Progenitor cell of endocrine pancreas (in vitro differentiated cells): ENCODE results near the gene SEC14L1. TPM values are rescaled to one million over a fixed set of nuclear protein-coding genes. Genes with fewer than 3 reads are reported as not detected.

Experiments used
- DNase-seq: peaks from one replicate; pipeline ENCODE4 v3.0.0; 2021; ENCODE audit warnings: low spot score; ENCODE audit not compliant: unreplicated experiment
- H3K27ac Mint-ChIP-seq: 2 replicates; pipeline ENCODE4 v1.8.0; 2021; ENCODE audit warnings: mild to moderate bottlenecking, moderate library complexity, mixed read lengths
- H3K27me3 Mint-ChIP-seq: 2 replicates; pipeline ENCODE4 v1.8.0; 2021; ENCODE audit warnings: mixed read lengths
- H3K36me3 Mint-ChIP-seq: 2 replicates; pipeline ENCODE4 v1.8.0; 2022; ENCODE audit warnings: mixed read lengths; ENCODE audit not compliant: insufficient read depth
- H3K4me1 Mint-ChIP-seq: 2 replicates; pipeline ENCODE4 v1.8.0; 2021; ENCODE audit warnings: low read depth, mixed read lengths
- H3K4me3 Mint-ChIP-seq: 2 replicates; pipeline ENCODE4 v1.8.0; 2021; ENCODE audit warnings: low read depth, mild to moderate bottlenecking, moderate library complexity, mixed read lengths
- H3K9me3 Mint-ChIP-seq: 2 replicates; pipeline ENCODE4 v1.8.0; 2021; ENCODE audit warnings: low read depth, mixed read lengths
- total RNA-seq: library from RNA; stranded (reverse); gene quantifications from 2 replicates; pipeline ENCODE4 v1.2.1, GENCODE V29; 2021
- TF ChIP-seq, protein P1 (sequence below): fragments of 200-600 bp; sonication (generic); IDR thresholded peaks from one replicate; pipeline ENCODE4 v1.5.0; 2021; ENCODE audit warnings: antibody characterized with exemption, mild to moderate bottlenecking; ENCODE audit not compliant: unreplicated experiment

SEC14L1 gene
- total RNA-seq, 1 donor from 2014 or later, result 90.8 TPM

DNA sequence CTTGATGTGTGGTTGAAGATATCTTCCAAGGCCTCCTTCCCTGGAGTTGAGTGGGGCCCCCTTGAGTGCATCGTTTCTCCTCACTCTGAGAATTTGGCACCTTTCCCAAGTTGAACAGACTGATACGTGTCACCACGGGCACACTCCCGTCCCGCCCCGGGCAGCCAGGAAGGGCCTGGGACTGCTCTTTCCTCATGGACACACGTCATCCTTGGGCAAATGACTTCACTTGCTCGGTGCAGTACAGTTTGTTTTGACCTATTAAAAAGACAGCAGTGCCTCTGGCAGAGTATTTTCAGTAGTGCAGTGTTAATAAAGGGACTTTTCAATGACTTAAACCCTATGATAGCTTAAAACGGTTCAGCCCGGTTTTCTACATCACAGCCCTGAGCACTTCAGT lies 59.9 kb downstream of the SEC14L1 start:
- DNase-seq, result no peak
- peaks cover 44% of the 10 kb centered on the region for H3K36me3 Mint-ChIP-seq
- no peaks in the 10 kb centered on the region for H3K9me3 Mint-ChIP-seq
- no peak overlapping the region for H3K27ac Mint-ChIP-seq
- H3K4me3 Mint-ChIP-seq, result no peak overlapping the region
- no peaks in the 10 kb centered on the region for H3K27me3 Mint-ChIP-seq
- no peaks in the 10 kb centered on the region for H3K4me1 Mint-ChIP-seq
- TF ChIP-seq, protein P1, sequence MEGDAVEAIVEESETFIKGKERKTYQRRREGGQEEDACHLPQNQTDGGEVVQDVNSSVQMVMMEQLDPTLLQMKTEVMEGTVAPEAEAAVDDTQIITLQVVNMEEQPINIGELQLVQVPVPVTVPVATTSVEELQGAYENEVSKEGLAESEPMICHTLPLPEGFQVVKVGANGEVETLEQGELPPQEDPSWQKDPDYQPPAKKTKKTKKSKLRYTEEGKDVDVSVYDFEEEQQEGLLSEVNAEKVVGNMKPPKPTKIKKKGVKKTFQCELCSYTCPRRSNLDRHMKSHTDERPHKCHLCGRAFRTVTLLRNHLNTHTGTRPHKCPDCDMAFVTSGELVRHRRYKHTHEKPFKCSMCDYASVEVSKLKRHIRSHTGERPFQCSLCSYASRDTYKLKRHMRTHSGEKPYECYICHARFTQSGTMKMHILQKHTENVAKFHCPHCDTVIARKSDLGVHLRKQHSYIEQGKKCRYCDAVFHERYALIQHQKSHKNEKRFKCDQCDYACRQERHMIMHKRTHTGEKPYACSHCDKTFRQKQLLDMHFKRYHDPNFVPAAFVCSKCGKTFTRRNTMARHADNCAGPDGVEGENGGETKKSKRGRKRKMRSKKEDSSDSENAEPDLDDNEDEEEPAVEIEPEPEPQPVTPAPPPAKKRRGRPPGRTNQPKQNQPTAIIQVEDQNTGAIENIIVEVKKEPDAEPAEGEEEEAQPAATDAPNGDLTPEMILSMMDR, result no peak

DNA sequence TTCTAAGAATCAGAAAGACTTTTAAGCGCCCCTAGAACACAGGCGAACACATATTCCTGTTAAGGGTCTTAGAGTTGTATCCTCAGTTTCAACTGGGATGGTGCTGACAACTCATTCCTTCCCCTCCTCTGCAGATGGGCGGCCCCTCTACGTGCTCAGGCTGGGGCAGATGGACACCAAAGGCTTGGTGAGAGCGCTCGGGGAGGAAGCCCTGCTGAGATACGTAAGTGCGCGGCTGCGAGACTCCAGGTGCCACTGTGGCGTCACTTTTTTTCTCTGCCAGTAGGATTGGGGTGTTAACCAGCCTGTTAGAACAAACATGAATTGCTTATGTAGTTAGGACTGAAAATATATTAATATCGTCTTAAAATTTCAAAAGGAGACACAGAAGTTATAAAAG lies 62.7 kb downstream of the SEC14L1 start:
- no peak for DNase-seq
- H3K27ac Mint-ChIP-seq, result no peak overlapping the region
- H3K36me3 Mint-ChIP-seq, result peaks cover 39% of the 10 kb centered on the region
- peaks cover 9% of the 10 kb centered on the region for H3K4me1 Mint-ChIP-seq
- H3K27me3 Mint-ChIP-seq, result no peaks in the 10 kb centered on the region
- H3K9me3 Mint-ChIP-seq, result no peaks in the 10 kb centered on the region
- no peak overlapping the region for H3K4me3 Mint-ChIP-seq
- TF ChIP-seq, protein P1, result no peak

DNA sequence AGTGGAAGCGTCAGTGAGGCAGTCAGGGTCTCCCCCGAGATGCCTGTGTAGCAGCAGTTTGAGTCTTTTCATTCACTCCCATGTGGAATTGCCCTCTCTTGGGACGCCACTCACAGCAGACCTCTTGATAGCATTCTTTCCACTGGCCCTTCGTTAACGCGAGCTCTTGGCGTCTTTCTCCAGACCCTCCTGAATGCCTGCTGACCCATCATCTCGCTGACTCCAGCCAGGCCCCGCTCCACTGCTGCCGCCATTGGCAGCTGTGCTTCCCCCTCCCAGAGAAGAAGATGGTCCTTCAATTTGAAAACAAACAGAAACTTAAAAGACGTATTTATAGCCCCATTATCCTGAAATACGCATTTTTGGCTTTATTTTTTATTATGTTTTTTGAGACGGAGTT lies 63.1 kb downstream of the SEC14L1 start:
- TF ChIP-seq, protein P1, result no peak
- no peak for DNase-seq
- Mint-ChIP-seq H3K36me3 (peaks cover 39% of the 10 kb centered on the region), H3K4me3 (no peak overlapping the region), H3K9me3 (no peaks in the 10 kb centered on the region), H3K4me1 (peaks cover 13% of the 10 kb centered on the region), H3K27me3 (no peaks in the 10 kb centered on the region), H3K27ac (no peak overlapping the region)

DNA sequence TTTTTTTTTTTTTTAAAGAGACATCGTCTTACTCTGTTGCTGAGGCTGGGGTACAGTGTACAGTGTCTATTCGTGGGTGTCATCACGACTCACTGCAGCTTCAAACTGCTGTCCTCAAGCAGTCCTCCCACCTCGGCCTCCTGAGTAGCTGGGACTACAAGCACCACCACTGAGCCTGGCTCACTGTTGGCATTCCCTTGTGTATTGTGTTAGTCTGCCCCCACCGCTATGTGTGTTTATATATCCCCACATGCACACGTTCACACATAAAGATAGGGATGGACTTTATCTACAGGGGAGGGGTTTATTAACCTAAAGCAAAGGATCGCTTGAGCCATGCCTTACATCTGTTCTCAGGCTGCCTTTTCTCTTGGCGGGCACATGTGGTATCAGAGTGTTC lies 63.8 kb downstream of the SEC14L1 start:
- Mint-ChIP-seq H3K4me3 (no peak overlapping the region), H3K9me3 (no peaks in the 10 kb centered on the region), H3K4me1 (peaks cover 20% of the 10 kb centered on the region), H3K36me3 (peaks cover 35% of the 10 kb centered on the region), H3K27me3 (no peaks in the 10 kb centered on the region), H3K27ac (peak overlapping the region; percentile 71)
- no peak for DNase-seq
- TF ChIP-seq, protein P1, result no peak

DNA sequence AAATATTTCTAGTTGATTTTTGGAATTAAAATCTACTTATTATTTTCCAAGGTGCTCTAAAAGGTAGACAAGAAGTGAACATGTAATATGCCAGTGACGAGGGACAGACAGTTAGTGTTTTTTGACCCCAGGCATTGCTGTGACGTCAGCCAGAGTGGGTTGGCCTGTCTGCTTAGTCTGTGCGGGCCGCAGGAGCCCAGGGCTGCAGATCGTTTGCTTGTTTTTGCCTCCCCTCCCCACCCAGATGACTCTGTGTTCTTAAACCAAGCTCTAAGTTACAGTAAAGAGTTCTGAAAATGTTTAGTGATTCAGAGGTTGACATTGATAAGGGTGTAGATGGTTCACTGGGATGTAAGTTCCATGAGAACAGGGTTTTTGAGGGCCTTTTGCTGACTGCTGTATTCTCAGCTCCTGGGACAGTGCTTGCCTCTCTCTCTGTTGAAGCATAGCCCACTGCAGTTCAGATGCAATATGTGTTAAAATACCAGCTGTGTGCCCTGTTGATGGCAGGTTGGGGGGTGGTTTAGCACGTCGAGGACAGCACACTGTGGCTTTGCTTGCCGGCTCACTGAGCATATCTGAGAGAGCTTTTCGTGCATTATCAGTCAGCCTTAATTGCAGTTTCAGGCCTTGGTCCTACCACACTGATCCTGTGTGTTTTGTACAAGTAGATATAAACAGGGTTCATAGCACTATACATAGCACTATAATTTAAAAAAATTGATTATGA lies 64.8 kb downstream of the SEC14L1 start:
- Mint-ChIP-seq H3K4me3 (no peak overlapping the region), H3K36me3 (peaks cover 37% of the 10 kb centered on the region), H3K27ac (no peak overlapping the region), H3K27me3 (no peaks in the 10 kb centered on the region), H3K4me1 (peaks cover 23% of the 10 kb centered on the region), H3K9me3 (no peaks in the 10 kb centered on the region)
- DNase-seq, result no peak
- TF ChIP-seq, protein P1, result no peak
